Mesothelial cell of epicardium (in vitro differentiated cells): ENCODE results near the gene ACTR5. TPM values are rescaled to one million over a fixed set of nuclear protein-coding genes. Genes with fewer than 3 reads are reported as not detected.
"Not testable (repeated sequence)": the region's sequence is repeated elsewhere in the genome, so short reads cannot be mapped to it uniquely, and the experiment has no call there.

Experiments used
- DNase-seq, 2 experiments: peaks; one replicate each; pipeline ENCODE4 v3.0.0; 2021; ENCODE audit warnings: low spot score in 2 of 2; ENCODE audit not compliant: unreplicated experiment in 2 of 2
- H3K27ac Mint-ChIP-seq: 2 replicates; pipeline ENCODE4 v1.8.0; 2021; ENCODE audit warnings: mixed read lengths
- H3K27me3 Mint-ChIP-seq: 2 replicates; pipeline ENCODE4 v1.8.0; 2021; ENCODE audit warnings: low read depth, mixed read lengths
- H3K36me3 Mint-ChIP-seq: 2 replicates; pipeline ENCODE4 v1.8.0; 2021; ENCODE audit warnings: mixed read lengths
- H3K4me1 Mint-ChIP-seq: 2 replicates; pipeline ENCODE4 v1.8.0; 2021; ENCODE audit warnings: mixed read lengths
- H3K4me3 Mint-ChIP-seq: 2 replicates; pipeline ENCODE4 v1.8.0; 2021; ENCODE audit warnings: mild to moderate bottlenecking, moderate library complexity, mixed read lengths
- H3K9me3 Mint-ChIP-seq: 2 replicates; pipeline ENCODE4 v1.8.0; 2021; ENCODE audit warnings: mixed read lengths
- CTCF ChIP-seq: fragments of 200-600 bp; sonication (generic); IDR thresholded peaks from one replicate; pipeline ENCODE4 v1.5.0; 2021; ENCODE audit warnings: antibody characterized with exemption; ENCODE audit not compliant: unreplicated experiment
- total RNA-seq: library from RNA; stranded (reverse); gene quantifications from 3 replicates; pipeline ENCODE4 v1.2.1, GENCODE V29; 2021

ACTR5 gene
- total RNA-seq, 1 donor from 2014 or later, result 9.5 TPM

- H3K27me3 Mint-ChIP-seq, result peaks cover 84% of the 10 kb centered on the region
Observed at GRCh38 chr20:38812709-38813573, 64.7 kb downstream of the ACTR5 start.

GRCh38 chr20:38813574-38813962, 65.3 kb downstream of the ACTR5 start:
- H3K36me3 Mint-ChIP-seq, H3K9me3 Mint-ChIP-seq, H3K27ac Mint-ChIP-seq, H3K4me1 Mint-ChIP-seq, H3K4me3 Mint-ChIP-seq, DNase-seq: not testable (repeated sequence)
- peaks cover 82% of the 10 kb centered on the region for H3K27me3 Mint-ChIP-seq

More at GRCh38 chr20:38812709-38813573, 64.7 kb downstream of the ACTR5 start:
- no peak overlapping the region for H3K27ac Mint-ChIP-seq
- no peak for DNase-seq
- no peak overlapping the region for H3K4me3 Mint-ChIP-seq
- TF ChIP-seq CTCF, result no peak
- no peaks in the 10 kb centered on the region for H3K4me1 Mint-ChIP-seq
- H3K36me3 Mint-ChIP-seq, result no peaks in the 10 kb centered on the region
- H3K9me3 Mint-ChIP-seq, result no peaks in the 10 kb centered on the region

- Mint-ChIP-seq H3K36me3 (no peaks in the 10 kb centered on the region), H3K4me3 (no peak overlapping the region), H3K9me3 (no peaks in the 10 kb centered on the region), H3K4me1 (no peaks in the 10 kb centered on the region), H3K27ac (no peak overlapping the region), H3K27me3 (peaks cover 69% of the 10 kb centered on the region)
- no peak for DNase-seq
- TF ChIP-seq CTCF, result no peak
Observed at GRCh38 chr20:38815446-38815845, 67.2 kb downstream of the ACTR5 start.

GRCh38 chr20:38818113-38819065, 70.1 kb downstream of the ACTR5 start:
- no peaks in the 10 kb centered on the region for H3K36me3 Mint-ChIP-seq
- no peak for TF ChIP-seq CTCF
- DNase-seq, result no peak
- no peak overlapping the region for H3K27ac Mint-ChIP-seq
- H3K4me1 Mint-ChIP-seq, result no peaks in the 10 kb centered on the region
- peaks cover 12% of the 10 kb centered on the region for H3K9me3 Mint-ChIP-seq
- peaks cover 65% of the 10 kb centered on the region for H3K27me3 Mint-ChIP-seq
- no peak overlapping the region for H3K4me3 Mint-ChIP-seq

Other genes starting within 250 kb of the ACTR5 start
- gene ADIG, start 167.3 kb upstream of the ACTR5 start, total RNA-seq, result not detected in 3 replicates
- gene ARHGAP40, start 146.7 kb upstream of the ACTR5 start, total RNA-seq, result 0.33 to 0.54 TPM (median 0.45 TPM) in 3 replicates
- gene SLC32A1, start 24.0 kb upstream of the ACTR5 start, total RNA-seq, result not detected in 3 replicates
- gene PPP1R16B, start 57.2 kb downstream of the ACTR5 start, total RNA-seq, result 0.04 TPM in 1 of 3 replicates, not detected in the others
- gene FAM83D, start 178.0 kb downstream of the ACTR5 start, total RNA-seq, result 10.2 to 11.5 TPM (median 10.8 TPM) in 3 replicates
- 15.2 to 16.7 TPM (median 15.9 TPM) in 3 replicates for gene DHX35, start 213.9 kb downstream of the ACTR5 start, total RNA-seq